Measurements from ENCODE around the gene FITM1.
A peak's percentile ranks its signal among the peaks of the same experiment; 100 is the strongest.

Gene FITM1

GRCh38 chr14:24160850-24161804 lies 30.7 kb downstream of the FITM1 start, which contains the start of gene IRF9:
Gene IRF9 (plus strand): TSS chr14:24161265. CDS start chr14:24162145, 880 bp downstream.
- peak; percentile 95 to 99 (median 97) for DNase-seq (ENCODE audit: low read depth in 3 of 3)

- no peak for DNase-seq (ENCODE audit: low read depth in 3 of 3)
These were observed 31.6 kb downstream of the FITM1 start for GRCh38 chr14:24162093-24162492.

GRCh38 chr14:24164518-24164991 lies 34.1 kb downstream of the FITM1 start:
- no peak for DNase-seq (ENCODE audit: low read depth in 3 of 3)

- no peak for DNase-seq (ENCODE audit: low read depth in 3 of 3)
These were observed 35.3 kb downstream of the FITM1 start for GRCh38 chr14:24165785-24166184.

GRCh38 chr14:24167469-24168114 lies 37.1 kb downstream of the FITM1 start:
- DNase-seq (ENCODE audit: low read depth in 3 of 3): no peak

GRCh38 chr14:24171422-24172260 lies 41.2 kb downstream of the FITM1 start, which contains the start of gene REC8:
Gene REC8 (plus strand): TSS chr14:24172080. CDS start chr14:24172553, 473 bp downstream.
- DNase-seq (ENCODE audit: low read depth in 3 of 3): peak; percentile 34 to 42 (median 38)

- DNase-seq (ENCODE audit: low read depth in 3 of 3): no peak
These were observed 41.9 kb downstream of the FITM1 start for GRCh38 chr14:24172261-24172860.

GRCh38 chr14:24172871-24173281 lies 42.4 kb downstream of the FITM1 start:
- no peak for DNase-seq (ENCODE audit: low read depth in 3 of 3)

GRCh38 chr14:24176599-24176998 lies 46.1 kb downstream of the FITM1 start:
- DNase-seq (ENCODE audit: low read depth in 3 of 3): no peak

GRCh38 chr14:24177041-24177825 lies 46.8 kb downstream of the FITM1 start:
- no peak for DNase-seq (ENCODE audit: low read depth in 3 of 3)

- DNase-seq (ENCODE audit: low read depth in 3 of 3): no peak
These were observed 47.4 kb downstream of the FITM1 start for GRCh38 chr14:24177891-24178290.

GRCh38 chr14:24178399-24179178 lies 48.1 kb downstream of the FITM1 start:
- no peak for DNase-seq (ENCODE audit: low read depth in 3 of 3)

- no peak for DNase-seq (ENCODE audit: low read depth in 3 of 3)
These were observed 49.0 kb downstream of the FITM1 start for GRCh38 chr14:24179294-24179960.

- DNase-seq (ENCODE audit: low read depth in 3 of 3): no peak
These were observed 49.7 kb downstream of the FITM1 start for GRCh38 chr14:24179961-24180796.

GRCh38 chr14:24181371-24182077 lies 51.1 kb downstream of the FITM1 start:
- DNase-seq (ENCODE audit: low read depth in 3 of 3): no peak
